Measurements from ENCODE around the gene MYOCD.

MYOCD gene

GRCh38 chr17:12712941-12713340 is 47.3 kb downstream of the MYOCD start:
- no peak for DNase-seq

- DNase-seq: peak; percentile 4
These were observed 54.3 kb downstream of the MYOCD start for GRCh38 chr17:12719948-12720347.

GRCh38 chr17:12721581-12721980 is 55.9 kb downstream of the MYOCD start:
- no peak for DNase-seq

- no peak for DNase-seq
These were observed 56.6 kb downstream of the MYOCD start for GRCh38 chr17:12722282-12722681.

GRCh38 chr17:12726131-12726530 is 60.4 kb downstream of the MYOCD start:
- DNase-seq: no peak

GRCh38 chr17:12727076-12727760 is 61.5 kb downstream of the MYOCD start:
- no peak for DNase-seq

- no peak for DNase-seq
These were observed 62.2 kb downstream of the MYOCD start for GRCh38 chr17:12727881-12728280.

- DNase-seq: no peak
These were observed 63.4 kb downstream of the MYOCD start for GRCh38 chr17:12729086-12729485.

- DNase-seq: no peak
These were observed 64.7 kb downstream of the MYOCD start for GRCh38 chr17:12730421-12730820.

GRCh38 chr17:12730931-12731521 is 65.3 kb downstream of the MYOCD start:
- no peak for DNase-seq

- DNase-seq: no peak
These were observed 66.1 kb downstream of the MYOCD start for GRCh38 chr17:12731839-12732238.

GRCh38 chr17:12732366-12732765 is 66.7 kb downstream of the MYOCD start:
- no peak for DNase-seq

GRCh38 chr17:12734926-12735325 is 69.2 kb downstream of the MYOCD start:
- DNase-seq: no peak

- no peak for DNase-seq
These were observed 69.8 kb downstream of the MYOCD start for GRCh38 chr17:12735517-12735916.

GRCh38 chr17:12736526-12736925 is 70.8 kb downstream of the MYOCD start:
- no peak for DNase-seq

GRCh38 chr17:12737740-12738469 is 72.2 kb downstream of the MYOCD start:
- no peak for DNase-seq

GRCh38 chr17:12738624-12739023 is 72.9 kb downstream of the MYOCD start:
- no peak for DNase-seq

GRCh38 chr17:12739500-12739899 is 73.8 kb downstream of the MYOCD start:
- no peak for DNase-seq

GRCh38 chr17:12743046-12743445 is 77.4 kb downstream of the MYOCD start:
- no peak for DNase-seq

- no peak for DNase-seq
These were observed 78.6 kb downstream of the MYOCD start for GRCh38 chr17:12744298-12744697.

- no peak for DNase-seq
These were observed 79.1 kb downstream of the MYOCD start for GRCh38 chr17:12744786-12745185.

- DNase-seq: no peak
These were observed 79.8 kb downstream of the MYOCD start for GRCh38 chr17:12745486-12745885.

- no peak for DNase-seq
These were observed 91.1 kb downstream of the MYOCD start for GRCh38 chr17:12756786-12757185.

- DNase-seq: no peak
These were observed 93.4 kb downstream of the MYOCD start for GRCh38 chr17:12759090-12759489.
